ENCODE data around the gene APOF.

Gene APOF

GRCh38 chr12:56333197-56333678 is 29.4 kb downstream of the APOF start (continued):
- TF ChIP-seq ZNF692 (tag by site-specific recombination; IDR thresholded peaks at IDR 0.05) (no peak), SCRT2 (tag by site-specific recombination; IDR thresholded peaks at IDR 0.05) (peak; percentile 61), ZNF10 (tag by site-specific recombination; IDR thresholded peaks at IDR 0.05) (peak; percentile 98), REPIN1 (tag by site-specific recombination; IDR thresholded peaks at IDR 0.05; ENCODE audit: low read depth) (no peak), RBAK (tag by site-specific recombination; IDR thresholded peaks at IDR 0.05) (no peak), KLF10 (tag by site-specific recombination; IDR thresholded peaks at IDR 0.05) (no peak), ZFHX2 (tag by site-specific recombination; conservative IDR thresholded peaks at IDR 0.05) (peak; percentile 34; the same call in 1 of the 2 replicates), ZNF280D (tag by site-specific recombination; IDR thresholded peaks at IDR 0.05) (no peak), ZNF701 (tag by site-specific recombination; IDR thresholded peaks at IDR 0.05) (no peak), ZEB2 (tag by site-specific recombination; IDR thresholded peaks at IDR 0.05) (no peak), ZNF76 (tag by site-specific recombination; IDR thresholded peaks at IDR 0.05; ENCODE audit: borderline replicate concordance, low read depth) (no peak), ZNF292 (tag by site-specific recombination; IDR thresholded peaks at IDR 0.05; ENCODE audit: borderline replicate concordance, low read depth) (no peak), ZBTB48 (tag by site-specific recombination; IDR thresholded peaks at IDR 0.05) (no peak), ZNF148 (tag by site-specific recombination; IDR thresholded peaks at IDR 0.05; ENCODE audit: borderline replicate concordance) (no peak), ZNF571 (tag by site-specific recombination; IDR thresholded peaks at IDR 0.05) (no peak), FEZF1 (tag by site-specific recombination; IDR thresholded peaks at IDR 0.05) (peak; percentile 12; the same call in 1 of the 2 replicates), BCL6B (tag by site-specific recombination; IDR thresholded peaks at IDR 0.05) (peak; percentile 83), BCL11B (tag by site-specific recombination; IDR thresholded peaks at IDR 0.05; ENCODE audit: low read depth) (no peak), ZNF112 (tag by site-specific recombination; IDR thresholded peaks at IDR 0.05) (no peak), ZNF16 (tag by site-specific recombination; IDR thresholded peaks at IDR 0.05; ENCODE audit: low read depth) (no peak), ZNF174 (tag by site-specific recombination; IDR thresholded peaks at IDR 0.05) (no peak), HIC1 (tag by site-specific recombination; IDR thresholded peaks at IDR 0.05) (0 out of 2 replicates have a peak, but pooled peaks have one; percentile 27), ZNF24 (tag by site-specific recombination; IDR thresholded peaks at IDR 0.05) (no peak), ZNF391 (tag by site-specific recombination; IDR thresholded peaks at IDR 0.05; ENCODE audit: borderline replicate concordance, low read depth) (no peak), PRDM1 (tag by site-specific recombination; IDR thresholded peaks at IDR 0.05) (peak; percentile 36; the same call in 1 of the 2 replicates), ZNF202 (tag by site-specific recombination; IDR thresholded peaks at IDR 0.05; ENCODE audit: borderline replicate concordance) (no peak), KLF16 (tag by site-specific recombination; IDR thresholded peaks at IDR 0.05) (no peak), ZNF133 (tag by site-specific recombination; IDR thresholded peaks at IDR 0.05) (no peak), HOXA7 (CRISPR knock-in tag; IDR thresholded peaks at IDR 0.05; ENCODE audit: borderline replicate concordance) (no peak), ZNF658 (tag by site-specific recombination; IDR thresholded peaks at IDR 0.05) (no peak), ZFP41 (tag by site-specific recombination; IDR thresholded peaks at IDR 0.05; ENCODE audit: borderline replicate concordance) (no peak), ZSCAN16 (tag by site-specific recombination; IDR thresholded peaks at IDR 0.05) (no peak)
